Measurements from ENCODE around the gene SCLT1. TPM values are rescaled to one million over a fixed set of nuclear protein-coding genes. Genes with fewer than 3 reads are reported as not detected.

Gene SCLT1
- total RNA-seq, 1 donor from 2014 or later, result 24.1 TPM

DNA sequence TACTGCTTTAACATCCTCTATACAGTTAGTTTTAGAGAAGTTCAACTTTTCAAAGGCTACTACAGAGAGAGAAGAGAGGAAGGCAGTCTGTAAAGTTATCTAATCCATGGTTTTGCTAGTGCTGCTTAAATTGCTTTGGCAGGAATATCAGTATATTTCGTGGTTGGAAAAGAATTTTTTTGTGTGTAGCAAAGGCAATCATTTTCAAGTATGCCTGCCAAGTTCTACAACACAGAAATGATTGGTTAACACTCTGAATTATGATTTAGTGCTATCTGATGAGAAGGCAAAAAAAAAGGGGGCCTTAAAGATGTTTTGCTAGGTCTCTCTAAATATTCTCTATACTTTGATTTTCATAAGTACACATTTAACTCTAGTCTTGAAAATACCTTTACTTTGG is 150.7 kb downstream of the SCLT1 start:
- Mint-ChIP-seq H3K4me1 (ENCODE audit: low read depth) (no peaks in the 10 kb centered on the region), H3K27ac (no peak overlapping the region), H3K36me3 (ENCODE audit: low read depth) (peaks cover 57% of the 10 kb centered on the region), H3K9me3 (peaks cover 9% of the 10 kb centered on the region), H3K4me3 (ENCODE audit: low read depth) (no peak overlapping the region), H3K27me3 (ENCODE audit: low read depth) (no peaks in the 10 kb centered on the region)
- DNase-seq (ENCODE audit: low spot score), result no peak
- intact Hi-C loops (cut with micrococcal nuclease), result no loop called here

DNA sequence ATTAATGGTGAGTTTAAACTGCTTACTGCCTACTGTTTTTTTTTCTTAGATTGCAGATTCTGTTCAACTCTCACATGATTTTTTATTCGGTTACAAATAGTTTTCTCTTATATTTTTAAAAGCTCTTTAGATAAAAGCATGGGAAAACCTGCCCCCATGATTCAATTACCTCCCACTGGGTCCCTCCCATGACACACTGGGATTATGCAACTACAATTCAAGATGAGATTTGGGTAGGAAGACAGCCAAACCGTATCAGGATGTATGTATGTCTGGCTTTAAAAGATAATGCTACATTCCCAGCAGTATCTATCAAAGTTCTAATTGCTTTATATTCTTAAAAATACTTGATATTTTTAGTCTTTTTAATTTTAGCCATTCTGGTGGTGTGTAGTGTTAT is 152.4 kb downstream of the SCLT1 start:
- no peaks in the 10 kb centered on the region for H3K4me1 Mint-ChIP-seq (ENCODE audit: low read depth)
- intact Hi-C loops (cut with micrococcal nuclease), result no loop called here
- peaks cover 9% of the 10 kb centered on the region for H3K9me3 Mint-ChIP-seq
- no peak overlapping the region for H3K4me3 Mint-ChIP-seq (ENCODE audit: low read depth)
- H3K36me3 Mint-ChIP-seq (ENCODE audit: low read depth), result peaks cover 53% of the 10 kb centered on the region
- no peak overlapping the region for H3K27ac Mint-ChIP-seq
- no peaks in the 10 kb centered on the region for H3K27me3 Mint-ChIP-seq (ENCODE audit: low read depth)
- DNase-seq (ENCODE audit: low spot score), result no peak

DNA sequence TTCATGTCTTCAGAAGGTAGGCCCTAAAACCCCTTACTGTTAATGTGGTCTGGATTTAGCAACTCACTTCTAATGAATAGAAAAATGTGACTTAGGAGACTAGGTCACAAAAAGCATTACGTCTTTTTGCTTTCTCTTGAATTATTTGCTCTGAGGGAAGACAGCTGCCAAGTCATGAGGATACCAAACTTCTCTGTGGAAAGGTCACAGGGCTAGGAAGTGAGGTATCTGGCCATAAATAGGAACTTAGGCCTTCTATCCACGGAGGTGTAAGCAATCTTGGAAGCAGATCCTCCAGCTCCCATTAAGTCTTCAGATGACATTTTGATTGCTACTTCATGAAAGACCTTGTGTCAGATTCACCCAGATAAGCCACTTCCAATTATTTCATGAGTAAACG is 163.3 kb downstream of the SCLT1 start:
- Mint-ChIP-seq H3K4me3 (ENCODE audit: low read depth) (no peak overlapping the region), H3K27me3 (ENCODE audit: low read depth) (no peaks in the 10 kb centered on the region), H3K4me1 (ENCODE audit: low read depth) (peaks cover 1% of the 10 kb centered on the region), H3K27ac (no peak overlapping the region), H3K9me3 (peaks cover 9% of the 10 kb centered on the region), H3K36me3 (ENCODE audit: low read depth) (peaks cover 30% of the 10 kb centered on the region)
- intact Hi-C loops (cut with micrococcal nuclease), result no loop called here
- DNase-seq (ENCODE audit: low spot score), result no peak

DNA sequence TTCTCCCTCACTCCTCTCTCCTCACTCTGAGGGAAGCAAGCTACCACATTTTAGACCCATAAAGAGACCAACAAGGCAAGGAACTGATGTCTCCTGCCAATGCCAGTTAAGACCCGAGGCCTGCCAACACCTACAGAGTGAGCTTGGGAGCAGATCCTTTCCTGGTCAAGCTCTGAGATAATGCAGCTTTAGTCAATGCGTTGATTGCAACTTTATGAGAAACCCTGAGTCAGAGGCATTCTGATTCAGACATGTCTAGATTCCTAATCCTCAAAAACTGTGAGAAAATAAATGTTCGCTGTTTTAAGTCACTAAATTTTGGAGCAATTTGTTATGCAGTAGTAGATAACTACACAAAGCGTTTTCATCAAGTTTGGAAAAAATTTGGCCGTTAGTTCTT is 168.4 kb downstream of the SCLT1 start:
- intact Hi-C loops (cut with micrococcal nuclease), result no loop called here
- Mint-ChIP-seq H3K4me3 (ENCODE audit: low read depth) (no peak overlapping the region), H3K9me3 (peaks cover 9% of the 10 kb centered on the region)

DNA sequence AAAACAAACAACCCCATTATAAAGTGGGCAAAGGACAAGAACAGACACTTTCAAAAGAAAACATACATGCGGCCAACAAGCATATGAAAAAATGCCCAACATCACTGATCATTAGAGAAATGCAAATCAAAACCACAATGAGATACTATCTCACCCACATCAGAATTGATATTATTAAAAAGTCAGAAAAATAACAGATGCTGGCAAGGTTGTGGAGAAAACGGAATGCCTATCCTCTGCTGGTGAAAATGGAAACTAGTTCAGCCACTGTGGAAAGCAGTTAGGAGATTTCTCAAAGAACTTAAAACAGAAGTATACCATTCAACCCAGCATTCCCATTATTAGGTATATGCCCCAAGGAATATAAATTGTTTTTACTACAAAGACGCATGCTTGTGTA is 171.4 kb downstream of the SCLT1 start:
- H3K36me3 Mint-ChIP-seq (ENCODE audit: low read depth), result peaks cover 50% of the 10 kb centered on the region
- peaks cover 13% of the 10 kb centered on the region for H3K9me3 Mint-ChIP-seq
- DNase-seq (ENCODE audit: low spot score), result no peak
- intact Hi-C loops (cut with micrococcal nuclease), result no loop called here
- no peaks in the 10 kb centered on the region for H3K27me3 Mint-ChIP-seq (ENCODE audit: low read depth)
- H3K27ac Mint-ChIP-seq, result no peak overlapping the region
- H3K4me1 Mint-ChIP-seq (ENCODE audit: low read depth), result peaks cover 34% of the 10 kb centered on the region
- no peak overlapping the region for H3K4me3 Mint-ChIP-seq (ENCODE audit: low read depth)

More for the DNA sequence above, 168.4 kb downstream of the SCLT1 start:
- no peak overlapping the region for H3K27ac Mint-ChIP-seq
- H3K36me3 Mint-ChIP-seq (ENCODE audit: low read depth), result peaks cover 52% of the 10 kb centered on the region
- no peaks in the 10 kb centered on the region for H3K27me3 Mint-ChIP-seq (ENCODE audit: low read depth)
- DNase-seq (ENCODE audit: low spot score), result no peak
- H3K4me1 Mint-ChIP-seq (ENCODE audit: low read depth), result peaks cover 12% of the 10 kb centered on the region

DNA sequence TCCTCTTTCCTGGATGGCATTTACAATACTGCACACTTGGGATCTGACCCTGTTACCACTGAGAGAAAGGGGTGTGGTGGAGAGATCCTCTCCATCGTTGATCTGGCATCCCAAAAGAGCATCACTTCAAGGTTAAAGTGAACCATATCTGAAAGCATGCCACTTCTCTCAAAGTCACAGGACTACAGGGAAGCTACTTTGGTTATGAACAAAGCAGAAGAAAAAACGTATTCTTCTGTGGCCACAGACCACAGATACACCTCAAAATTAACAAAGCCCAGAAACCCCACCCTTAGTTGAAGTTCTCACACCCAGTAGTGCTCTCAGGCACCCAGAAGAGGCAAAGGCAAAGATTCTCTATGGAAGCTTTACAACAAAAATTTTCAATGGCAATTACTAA is 175.6 kb downstream of the SCLT1 start:
- H3K4me3 Mint-ChIP-seq (ENCODE audit: low read depth), result no peak overlapping the region
- H3K27me3 Mint-ChIP-seq (ENCODE audit: low read depth), result no peaks in the 10 kb centered on the region
- no peak for DNase-seq (ENCODE audit: low spot score)
- H3K36me3 Mint-ChIP-seq (ENCODE audit: low read depth), result peaks cover 32% of the 10 kb centered on the region
- intact Hi-C loops (cut with micrococcal nuclease), result no loop called here
- H3K9me3 Mint-ChIP-seq, result peaks cover 4% of the 10 kb centered on the region
- H3K4me1 Mint-ChIP-seq (ENCODE audit: low read depth), result peaks cover 35% of the 10 kb centered on the region
- no peak overlapping the region for H3K27ac Mint-ChIP-seq

DNA sequence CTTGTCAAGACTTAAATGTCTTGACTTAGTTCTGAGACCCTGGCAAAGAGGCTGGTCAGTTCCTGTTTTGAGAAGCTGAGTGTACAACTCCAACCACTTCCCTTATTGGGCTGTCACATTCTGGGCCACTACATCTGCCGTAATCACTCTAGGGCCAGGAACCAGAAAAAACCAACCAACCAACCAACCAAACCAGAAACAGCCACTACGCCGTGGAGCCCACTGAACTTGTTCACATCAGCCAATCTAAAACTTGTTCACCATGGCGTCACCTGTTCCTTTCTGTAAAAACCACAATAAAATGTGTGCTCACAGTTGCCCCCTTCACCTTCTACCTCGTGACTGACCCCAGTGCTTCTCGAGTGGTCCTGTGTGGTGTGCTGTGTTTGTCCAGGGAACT is 176.5 kb downstream of the SCLT1 start:
- H3K4me1 Mint-ChIP-seq (ENCODE audit: low read depth), result peaks cover 35% of the 10 kb centered on the region
- H3K36me3 Mint-ChIP-seq (ENCODE audit: low read depth), result peaks cover 26% of the 10 kb centered on the region
- no peak for DNase-seq (ENCODE audit: low spot score)
- H3K9me3 Mint-ChIP-seq, result peaks cover 4% of the 10 kb centered on the region
- H3K27ac Mint-ChIP-seq, result no peak overlapping the region
- no peak overlapping the region for H3K4me3 Mint-ChIP-seq (ENCODE audit: low read depth)
- H3K27me3 Mint-ChIP-seq (ENCODE audit: low read depth), result no peaks in the 10 kb centered on the region
- intact Hi-C loops (cut with micrococcal nuclease), result no loop called here

DNA sequence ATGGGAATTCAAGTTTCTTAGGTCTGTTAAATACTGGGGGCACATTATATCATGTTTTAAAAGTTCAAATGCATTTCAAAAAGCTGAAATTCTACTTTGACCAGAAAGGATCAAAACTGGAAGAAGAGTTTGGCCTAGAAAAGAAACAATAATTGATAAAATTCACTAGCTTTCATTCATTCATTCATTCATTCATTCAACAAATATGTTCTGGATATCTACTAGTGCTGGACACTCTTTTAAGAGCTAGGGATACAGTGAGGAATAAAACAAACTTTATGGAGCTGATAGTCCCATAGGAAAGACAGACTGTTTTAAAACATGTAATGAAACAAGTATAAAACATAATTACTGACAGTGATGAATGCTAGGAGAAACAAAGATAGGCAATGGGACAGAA is 177.8 kb downstream of the SCLT1 start:
- intact Hi-C loops (cut with micrococcal nuclease), result no loop called here
- Mint-ChIP-seq H3K4me1 (ENCODE audit: low read depth) (peaks cover 27% of the 10 kb centered on the region), H3K9me3 (peaks cover 4% of the 10 kb centered on the region), H3K36me3 (ENCODE audit: low read depth) (peaks cover 13% of the 10 kb centered on the region), H3K27ac (no peak overlapping the region), H3K4me3 (ENCODE audit: low read depth) (no peak overlapping the region), H3K27me3 (ENCODE audit: low read depth) (no peaks in the 10 kb centered on the region)
- DNase-seq (ENCODE audit: low spot score), result no peak

DNA sequence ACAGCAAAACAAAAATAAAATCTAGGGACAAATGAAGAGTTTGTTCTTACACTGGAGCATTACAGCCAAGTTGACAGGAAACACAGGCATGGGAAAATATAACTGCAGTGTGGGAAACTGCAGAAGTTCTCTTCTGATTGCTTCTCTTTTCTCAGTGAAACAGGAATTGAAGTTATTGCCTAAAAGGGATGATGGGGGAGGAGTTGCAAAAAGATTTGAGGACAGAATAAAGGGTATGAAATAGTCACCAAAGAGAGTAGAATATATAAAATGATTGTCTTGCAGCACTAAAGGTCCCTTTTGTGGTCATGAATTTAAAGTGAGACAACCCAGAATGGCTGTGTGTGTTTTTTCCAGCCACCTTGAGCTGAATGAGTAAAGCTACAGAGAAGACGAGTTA is 180.1 kb downstream of the SCLT1 start:
- Mint-ChIP-seq H3K4me3 (ENCODE audit: low read depth) (no peak overlapping the region), H3K27ac (no peak overlapping the region), H3K9me3 (no peaks in the 10 kb centered on the region), H3K36me3 (ENCODE audit: low read depth) (peaks cover 3% of the 10 kb centered on the region), H3K4me1 (ENCODE audit: low read depth) (peaks cover 15% of the 10 kb centered on the region), H3K27me3 (ENCODE audit: low read depth) (no peaks in the 10 kb centered on the region)
- no peak for DNase-seq (ENCODE audit: low spot score)
- intact Hi-C loops (cut with micrococcal nuclease), result no loop called here

DNA sequence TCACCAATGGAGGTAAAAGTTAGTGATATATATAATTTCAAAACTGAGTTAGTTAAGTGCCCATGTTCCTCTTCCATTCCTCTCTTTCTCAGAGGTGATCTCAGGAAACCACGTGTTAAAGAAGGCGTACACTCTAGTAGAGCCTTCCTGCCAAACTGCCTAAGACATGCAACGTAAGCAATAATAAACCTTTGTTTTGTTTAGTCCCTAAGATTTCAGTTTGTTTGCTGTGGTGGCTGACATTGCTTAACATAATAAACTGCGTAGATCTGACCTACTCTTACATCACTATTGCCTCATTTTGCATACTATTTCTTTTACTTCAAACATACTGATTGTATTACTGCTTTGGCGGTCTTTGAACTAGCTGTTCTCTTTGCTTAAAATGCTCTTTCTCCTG is 184.6 kb downstream of the SCLT1 start:
- Mint-ChIP-seq H3K27ac (no peak overlapping the region), H3K4me3 (ENCODE audit: low read depth) (no peak overlapping the region), H3K4me1 (ENCODE audit: low read depth) (peaks cover 4% of the 10 kb centered on the region), H3K36me3 (ENCODE audit: low read depth) (no peaks in the 10 kb centered on the region), H3K9me3 (no peaks in the 10 kb centered on the region), H3K27me3 (ENCODE audit: low read depth) (no peaks in the 10 kb centered on the region)
- intact Hi-C loops (cut with micrococcal nuclease), result no loop called here
- DNase-seq (ENCODE audit: low spot score), result no peak

DNA sequence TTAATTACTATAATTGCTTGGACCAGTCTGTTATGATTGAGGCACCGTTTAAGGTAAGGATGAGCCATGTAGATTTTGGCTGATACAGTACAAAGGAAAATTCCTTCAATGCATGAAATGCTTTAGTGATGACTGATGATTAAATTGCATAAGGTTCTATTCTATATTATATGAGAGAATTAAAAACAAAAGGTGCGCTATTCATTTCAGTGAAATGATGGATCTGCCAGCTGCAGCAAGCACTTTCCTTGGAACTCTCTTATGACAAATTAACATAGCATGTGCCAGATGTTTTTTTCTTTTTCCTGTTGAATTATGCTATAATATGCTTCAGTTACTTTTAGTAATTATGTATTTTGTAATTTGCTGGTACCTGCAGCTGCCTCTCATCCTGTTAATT is 185.4 kb downstream of the SCLT1 start:
- Mint-ChIP-seq H3K36me3 (ENCODE audit: low read depth) (no peaks in the 10 kb centered on the region), H3K4me3 (ENCODE audit: low read depth) (no peak overlapping the region), H3K9me3 (no peaks in the 10 kb centered on the region), H3K4me1 (ENCODE audit: low read depth) (peaks cover 4% of the 10 kb centered on the region), H3K27me3 (ENCODE audit: low read depth) (no peaks in the 10 kb centered on the region), H3K27ac (no peak overlapping the region)
- intact Hi-C loops (cut with micrococcal nuclease), result no loop called here
- no peak for DNase-seq (ENCODE audit: low spot score)

DNA sequence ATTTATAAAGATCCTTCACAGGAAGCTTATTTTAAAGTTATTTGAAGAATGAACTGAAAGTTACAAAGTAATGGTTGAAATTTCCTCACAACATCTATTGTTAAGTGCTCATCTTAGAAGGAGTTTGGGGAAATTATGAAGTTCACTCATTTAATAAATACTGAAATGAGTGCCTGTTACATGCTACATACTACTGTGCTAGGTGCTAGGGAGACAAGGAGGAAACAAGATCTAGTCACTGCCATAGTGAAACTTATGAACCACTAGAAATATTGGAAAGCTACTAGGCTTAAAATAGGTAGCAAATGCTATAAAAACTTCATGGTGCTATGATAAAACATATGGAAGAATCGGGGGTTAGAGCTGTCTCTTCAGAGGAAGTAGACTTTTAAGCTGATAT is 186.8 kb downstream of the SCLT1 start:
- Mint-ChIP-seq H3K9me3 (no peaks in the 10 kb centered on the region), H3K27ac (no peak overlapping the region), H3K4me3 (ENCODE audit: low read depth) (no peak overlapping the region), H3K4me1 (ENCODE audit: low read depth) (peaks cover 4% of the 10 kb centered on the region), H3K36me3 (ENCODE audit: low read depth) (no peaks in the 10 kb centered on the region), H3K27me3 (ENCODE audit: low read depth) (no peaks in the 10 kb centered on the region)
- no peak for DNase-seq (ENCODE audit: low spot score)
- intact Hi-C loops (cut with micrococcal nuclease), result no loop called here

DNA sequence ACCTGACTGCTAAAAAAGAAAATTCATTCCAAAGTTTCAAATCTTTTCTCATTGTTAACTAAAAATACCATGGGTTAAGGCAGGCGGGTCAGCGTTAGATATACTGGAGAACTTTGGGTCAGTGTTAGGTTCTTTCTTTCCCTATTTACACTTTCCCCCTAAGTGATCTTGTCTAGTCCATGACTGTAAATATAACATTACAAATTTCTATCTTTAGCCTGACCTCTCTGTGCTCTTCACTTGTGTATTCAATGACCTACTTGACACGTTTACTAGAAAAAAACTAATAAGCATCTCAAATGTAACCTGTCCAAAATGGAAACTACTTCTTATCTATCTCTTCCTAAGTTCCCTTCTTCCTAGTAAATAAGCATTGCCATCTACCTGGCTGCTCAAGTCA is 188.5 kb downstream of the SCLT1 start:
- DNase-seq (ENCODE audit: low spot score), result no peak
- Mint-ChIP-seq H3K27me3 (ENCODE audit: low read depth) (no peaks in the 10 kb centered on the region), H3K4me3 (ENCODE audit: low read depth) (no peak overlapping the region), H3K4me1 (ENCODE audit: low read depth) (peaks cover 4% of the 10 kb centered on the region), H3K36me3 (ENCODE audit: low read depth) (no peaks in the 10 kb centered on the region), H3K9me3 (no peaks in the 10 kb centered on the region), H3K27ac (no peak overlapping the region)
- intact Hi-C loops (cut with micrococcal nuclease), result no loop called here

DNA sequence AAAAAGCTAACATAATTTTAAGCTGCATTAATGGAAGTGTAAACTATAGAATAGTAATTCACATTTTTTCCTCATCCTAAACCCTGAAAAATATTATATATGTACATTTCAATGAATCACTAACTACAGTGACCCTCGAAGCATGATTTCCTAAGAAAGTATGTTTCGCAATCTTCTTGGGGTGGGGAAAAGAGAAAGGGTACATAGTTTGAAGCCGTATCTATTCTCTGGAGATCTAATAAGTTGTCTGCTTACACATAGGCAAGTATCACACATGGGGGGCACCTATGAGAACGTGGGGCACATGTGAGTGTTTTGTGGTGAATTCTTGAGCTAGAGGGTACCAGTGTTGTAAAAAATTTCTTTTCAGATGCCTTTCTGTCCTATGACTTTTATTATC is 212.7 kb downstream of the SCLT1 start:
- no peak for DNase-seq (ENCODE audit: low spot score)
- intact Hi-C loops (cut with micrococcal nuclease), result no loop called here
- Mint-ChIP-seq H3K36me3 (ENCODE audit: low read depth) (peaks cover 14% of the 10 kb centered on the region), H3K9me3 (no peaks in the 10 kb centered on the region), H3K4me3 (ENCODE audit: low read depth) (no peak overlapping the region), H3K4me1 (ENCODE audit: low read depth) (no peaks in the 10 kb centered on the region), H3K27ac (no peak overlapping the region), H3K27me3 (ENCODE audit: low read depth) (no peaks in the 10 kb centered on the region)

Measured in activated T-helper 2 cell treated with anti-CD3 and anti-CD28 coated beads, Interferon-gamma antibody, Interleukin-2, Interleukin-4, amounts not matched to agents 10 μg/mL and 5 μg/mL and 100 μg/mL, durations not matched to agents 14 hours and 24 hours and 36 hours (primary cell).